ENCODE measurements around the gene TMEM132C. TPM values are rescaled to one million over a fixed set of nuclear protein-coding genes. Genes with fewer than 3 reads are reported as not detected.

Gene TMEM132C
- total and polyA plus RNA-seq, 2 of the 8 experiments (the other 6 are each of a cell fraction or from before 2014, with no cell fraction given) = 0.23 to 0.76 TPM

DNA sequence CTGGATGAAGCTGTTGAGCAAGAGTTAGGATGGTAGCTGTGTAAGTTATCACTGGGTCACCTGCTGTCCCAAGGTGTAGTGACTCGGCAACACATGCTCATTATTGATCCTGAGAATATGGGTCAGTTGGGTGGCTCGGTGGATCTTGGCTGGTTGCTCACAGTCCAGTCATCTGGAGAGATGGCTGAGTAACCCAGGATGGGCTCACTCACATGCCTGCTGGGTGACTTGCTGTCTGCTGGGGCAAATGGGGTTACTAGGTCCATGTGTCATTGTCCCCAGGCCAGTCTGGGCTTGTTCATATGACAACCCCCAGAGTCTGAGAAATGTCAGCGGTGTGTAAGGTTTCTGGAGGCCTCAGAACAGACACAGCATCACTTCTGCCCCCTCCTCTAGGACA is 487.3 kb downstream of the TMEM132C start:
- Histone ChIP-seq H3K18ac (ENCODE audit: extremely low read depth, low read length) (no peak overlapping the region), H2BK12ac (ENCODE audit: low read depth, low read length) (no peak overlapping the region), H2BK5ac (ENCODE audit: low read depth, low read length) (no peak overlapping the region), H2BK15ac (ENCODE audit: low read length) (no peak overlapping the region), H3K56ac (replicated peaks; ENCODE audit: insufficient read length, low read depth, low read length) (no peak overlapping the region), H3K23me2 (ENCODE audit: low read depth, low read length) (no peaks in the 10 kb centered on the region), H4K91ac (replicated peaks; ENCODE audit: insufficient read length, low read length) (no peak overlapping the region), H4K20me1 (replicated peaks in 1 of 2; ENCODE audit: control insufficient read depth in 1 of 2, insufficient read depth in 2 of 2, low read length in 2 of 2) (no peaks in the 10 kb centered on the region), H3K36me3 (ENCODE audit: control insufficient read depth in 2 of 4, insufficient read depth in 4 of 4, low read length in 3 of 4) (no peaks in the 10 kb centered on the region), H3K9me3 (ENCODE audit: insufficient read depth in 2 of 2, low read depth in 1 of 2, low read length in 1 of 2) (no peaks in the 10 kb centered on the region), H3K27ac (ENCODE audit: low read depth, low read length) (no peak overlapping the region), H3K4ac (replicated peaks; ENCODE audit: insufficient read length, low read depth, low read length) (no peak overlapping the region), H3K4me2 (ENCODE audit: insufficient read depth in 1 of 2, low read depth in 2 of 2, low read length in 2 of 2) (no peak overlapping the region), H3K79me2 (ENCODE audit: control insufficient read depth in 1 of 2, insufficient read depth in 2 of 2, low read length in 2 of 2) (no peaks in the 10 kb centered on the region), H4K8ac (ENCODE audit: extremely low read depth, insufficient read depth, low read length) (no peak overlapping the region), H3K4me1 (replicated peaks in 1 of 4; ENCODE audit: control insufficient read depth in 3 of 4, insufficient read depth in 4 of 4, low read length in 3 of 4) (no peaks in the 10 kb centered on the region), H3K14ac (ENCODE audit: insufficient read length) (no peak overlapping the region), H3K79me1 (ENCODE audit: low read depth, low read length) (no peaks in the 10 kb centered on the region), H3K4me3 (ENCODE audit: extremely low read depth in 1 of 4, insufficient read depth in 2 of 4, low read depth in 3 of 4, low read length in 4 of 4) (no peak overlapping the region), H2AK5ac (ENCODE audit: low read depth, low read length) (no peak overlapping the region), H3K27me3 (replicated peaks in 1 of 4; ENCODE audit: control insufficient read depth in 3 of 4, extremely low read depth in 1 of 4, insufficient read depth in 3 of 4, low read length in 3 of 4) (no peaks in the 10 kb centered on the region), H2BK20ac (ENCODE audit: low read length) (no peak overlapping the region), H2BK120ac (replicated peaks; ENCODE audit: low read depth, low read length) (no peak overlapping the region), H4K5ac (ENCODE audit: insufficient read length, low read depth, low read length) (no peak overlapping the region), H3K9ac (replicated peaks in 1 of 4; ENCODE audit: extremely low read depth in 1 of 4, low read depth in 3 of 4, low read length in 3 of 4) (no peak overlapping the region), H3K23ac (ENCODE audit: insufficient read length) (no peak overlapping the region), H2AFZ (ENCODE audit: low read length) (no peak overlapping the region)
- ChIA-PET CTCF (ENCODE audit: partially characterized antibody) (interaction anchor here (0.6 to 1.6 kb wide), 8 partner anchors 8 to 495 kb away, joined by 3 to 7 read pairs (median 4); no protein-coding TSS in a partner anchor), POLR2A (ENCODE audit: partially characterized antibody) (interaction anchor here (1.1 kb wide), 1 partner anchor 16 kb away, joined by 3 read pairs; no protein-coding TSS in a partner anchor)
- DNase-seq (ENCODE audit: low read depth in 1 of 2, low spot score in 2 of 2) = no peak
- FAIRE-seq = no peak
- TF ChIP-seq GTF2F1 (IDR thresholded peaks at IDR 0.05; ENCODE audit: borderline replicate concordance, low read depth, low read length) = no peak
- no peak for TF ChIP-seq RFX5 (IDR thresholded peaks at IDR 0.05; ENCODE audit: borderline replicate concordance, low read depth, low read length)
- no peak for TF ChIP-seq MAX (IDR thresholded peaks at IDR 0.05)
- TF ChIP-seq JUND (IDR thresholded peaks at IDR 0.05; ENCODE audit: low read length) = no peak
- TF ChIP-seq SP4 (IDR thresholded peaks at IDR 0.05; ENCODE audit: low read length) = no peak
- WGBS, 2 experiments (ENCODE audit: extremely low coverage in 1 of 2, insufficient coverage in 1 of 2, insufficient read length in 1 of 2, insufficient replicate concordance in 2 of 2, low coverage in 1 of 2, low lambda C conversion rate in 2 of 2, missing lambda C conversion rate in 1 of 2) = 63% methylated on average over 3 of the region's 3 CpGs; no CpG with 5 or more reads in 1 of the 2 experiments
